Heart left ventricle (tissue), 13 donors: ENCODE measurements around the gene CLSTN2.

Experiments
- CTCF ChIP-seq, 12 donors: fragments of 200-600 bp; sonication (generic) in 4 of 12; IDR thresholded peaks; one replicate each; pipeline versions ENCODE4 v1.5.0 to v1.8.0; 2018 to 2022; ENCODE audit warnings: antibody characterized with exemption in 12 of 12, mild to moderate bottlenecking in 5 of 12
- POLR2A ChIP-seq, 2 donors: fragments of 450-650 bp; IDR thresholded peaks; one replicate each; pipeline ENCODE4 v1.6.1; 2017; ENCODE audit warnings: antibody characterized with exemption in 2 of 2, mild to moderate bottlenecking in 2 of 2, moderate library complexity in 2 of 2
- donor health status: ischemic (EF 13 %, LVEDD 7.1; RV severe dilation, severe dysfunction).
- donor health status: DM: no; HTN: yes; CAD: no.
- donor health status: DM: no; HTN: no; CAD: no.
- donor health status: ischemic (EF 25% LVEDD 6.9; RV normal size, moderate dysfunction).
- donor health status: ischemic (EF 25% LVEDD 5.7; RV mildly dilated, moderate dysfunction).
- donor health status: ischemic (EF 35%, LVEDD 5.7; RV mildly dilated, moderate dysfunction).
- donor health status: nonischemic (EF 11% LVEDD 7.7; RV severe dilation, severe dysfunction).
- donor health status: DM: yes; HTN: yes; CAD: no.
- donor health status: PGD.
- donor health status: ischemic (EF 29% LVEDD 5.4; RV normal size, mild dysfunction).
- donor health status: nonischemic (EF 23%, LVEDD 6.1; RV moderate dilation, normal function).

GRCh38 chr3:140602781-140603180, 667.8 kb downstream of the CLSTN2 start:
- TF ChIP-seq CTCF (IDR thresholded peaks at IDR 0.05) (no peak), POLR2A (IDR thresholded peaks at IDR 0.05) (no peak)
